ENCODE results near the gene TMEM171.

The TMEM171 gene

GRCh38 chr5:73120222-73121118 is at the start of gene TMEM171:
Gene TMEM171 (plus strand): TSS chr5:73120575. CDS start chr5:73123374, 2,799 bp downstream.
- DNase-seq: no peak

- no peak for DNase-seq
Measured at GRCh38 chr5:73081093-73081492, 39.3 kb upstream of the TMEM171 start.

GRCh38 chr5:73088026-73088425 is 32.3 kb upstream of the TMEM171 start:
- DNase-seq: no peak

GRCh38 chr5:73093943-73094342 is 26.4 kb upstream of the TMEM171 start:
- DNase-seq: no peak

GRCh38 chr5:73094415-73094814 is 26.0 kb upstream of the TMEM171 start:
- no peak for DNase-seq

- DNase-seq: no peak
Measured at GRCh38 chr5:73095564-73096238, 24.7 kb upstream of the TMEM171 start.

- no peak for DNase-seq
Measured at GRCh38 chr5:73096239-73096575, 24.2 kb upstream of the TMEM171 start.

- DNase-seq: no peak
Measured at GRCh38 chr5:73097740-73098139, 22.6 kb upstream of the TMEM171 start.

GRCh38 chr5:73100109-73100508 is 20.3 kb upstream of the TMEM171 start:
- DNase-seq: no peak

GRCh38 chr5:73103870-73104299 is 16.5 kb upstream of the TMEM171 start:
- no peak for DNase-seq

GRCh38 chr5:73104326-73104725 is 16.0 kb upstream of the TMEM171 start:
- no peak for DNase-seq

- no peak for DNase-seq
Measured at GRCh38 chr5:73106335-73106734, 14.0 kb upstream of the TMEM171 start.

GRCh38 chr5:73110190-73110589 is 10.2 kb upstream of the TMEM171 start:
- DNase-seq: no peak

- DNase-seq: no peak
Measured at GRCh38 chr5:73111536-73111935, 8.8 kb upstream of the TMEM171 start.

- DNase-seq: no peak
Measured at GRCh38 chr5:73112359-73112758, 8.0 kb upstream of the TMEM171 start.

- DNase-seq: no peak
Measured at GRCh38 chr5:73114044-73114688, 6.2 kb upstream of the TMEM171 start.

- no peak for DNase-seq
Measured at GRCh38 chr5:73115399-73116051, 4.8 kb upstream of the TMEM171 start.

- DNase-seq: no peak
Measured at GRCh38 chr5:73116506-73116905, 3.9 kb upstream of the TMEM171 start.

- DNase-seq: no peak
Measured at GRCh38 chr5:73117088-73117740, 3.2 kb upstream of the TMEM171 start.

GRCh38 chr5:73118391-73118973 is 1.9 kb upstream of the TMEM171 start:
- DNase-seq: no peak

GRCh38 chr5:73119451-73120157 is 771 bp upstream of the TMEM171 start:
- DNase-seq: no peak

- no peak for DNase-seq
Measured at GRCh38 chr5:73121119-73121463, 716 bp downstream of the TMEM171 start.

Measured in activated CD4-positive, alpha-beta T cell treated with anti-CD3 and anti-CD28 coated beads, Interleukin-2, amount 50 U/mL, for 4 hours (primary cell).